HepG2 (cell line): ENCODE measurements around the gene FBN2. TPM values are rescaled to one million over a fixed set of nuclear protein-coding genes. Genes with fewer than 3 reads are reported as not detected.

ENCODE experiments used
- ATAC-seq: fragments of 200-7000 bp; cut with Tn5 transposase; 3 replicates; pipeline ENCODE4 v1.9.1; 2020; ENCODE audit warnings: mild to moderate bottlenecking, moderate library complexity
- BruUV-seq: library from RNA; stranded (reverse); fragments of 400-500 nt; replicated peaks from 2 replicates; lab custom pipeline; 2021; lab: Mats Ljungman, UMichigan
- CTCF ChIA-PET: fragments of 300-600 bp; formaldehyde crosslinking; extraction: SDS; loops from one replicate; lab custom pipeline; 2021; ENCODE audit warnings: low total read pairs, inconsistent platforms, low intra/inter-chr PET ratio; lab: Yijun Ruan, JAX
- POLR2A ChIA-PET: fragments of 350-600 bp; sonication (Branson Sonifier 250); formaldehyde crosslinking; loops from one replicate; lab custom pipeline; 2020; ENCODE audit warnings: antibody characterized with exemption, inconsistent platforms; lab: Yijun Ruan, JAX
- DNase-seq: peaks from one replicate; pipeline ENCODE4 v3.0.0-alpha.2; 2015; ENCODE audit warnings: low spot score
- FAIRE-seq: peaks from 3 replicates; lab custom pipeline; 2011; peaks lifted over from hg19 to GRCh38; lab: Jason Lieb, UNC
- H2AFZ ChIP-seq: one replicate; pipeline ENCODE4 v1.6.1; 2011; ENCODE audit warnings: low read length, inconsistent platforms
- H3K27ac ChIP-seq: fragments of 300-600 bp; 3 replicates; pipeline ENCODE4 v1.8.0; 2011; ENCODE audit warnings: mixed run types, mild to moderate bottlenecking, mixed read lengths, low read length, inconsistent platforms; ENCODE audit not compliant: insufficient read depth; ENCODE audit errors: extremely low read length
- H3K27me3 ChIP-seq, 2 experiments: fragments of 200-600 bp in 1 of 2; 2 replicates in 1 of 2; 3 replicates in 1 of 2; pipeline versions ENCODE4 v1.6.0 to v1.8.0; 2011; ENCODE audit warnings: low read length in 2 of 2, mild to moderate bottlenecking in 2 of 2, moderate library complexity in 2 of 2, inconsistent platforms in 1 of 2; ENCODE audit not compliant: insufficient read depth in 2 of 2, control insufficient read depth in 1 of 2
- H3K36me3 ChIP-seq, 2 experiments: fragments of 200-600 bp in 1 of 2; replicated peaks in 1 of 2; 2 replicates in 1 of 2; 3 replicates in 1 of 2; pipeline versions ENCODE4 v1.5.1 to v1.8.0; 2011; ENCODE audit warnings: low read length in 2 of 2, inconsistent platforms in 1 of 2; ENCODE audit not compliant: insufficient read depth in 2 of 2, control insufficient read depth in 1 of 2
- H3K4me1 ChIP-seq: 2 replicates; pipeline ENCODE4 v1.5.1; 2012; ENCODE audit warnings: low read length, inconsistent platforms; ENCODE audit not compliant: insufficient read depth
- H3K4me2 ChIP-seq: 2 replicates; pipeline ENCODE4 v1.6.0; 2011; ENCODE audit warnings: low read depth, low read length, inconsistent platforms
- H3K4me3 ChIP-seq, 3 experiments: fragments of 200-600 bp in 1 of 3; sonication (generic), shearing (Covaris generic) in 1 of 3; replicated peaks in 1 of 3; 2 replicates each; pipeline ENCODE4 v1.5.1; 2011 to 2016; ENCODE audit warnings: low read length in 3 of 3, inconsistent platforms in 2 of 3, low read depth in 2 of 3, mild to moderate bottlenecking in 2 of 3, control low read depth in 1 of 3, mixed read lengths in 1 of 3; ENCODE audit not compliant: insufficient read depth in 1 of 3
- H3K79me2 ChIP-seq: one replicate; pipeline ENCODE4 v1.6.1; 2011; ENCODE audit warnings: low read length, inconsistent platforms; ENCODE audit not compliant: insufficient read depth
- H3K9ac ChIP-seq: 2 replicates; pipeline ENCODE4 v1.6.0; 2011; ENCODE audit warnings: mild to moderate bottlenecking, low read depth, low read length, inconsistent platforms; ENCODE audit not compliant: insufficient read depth
- H3K9me3 ChIP-seq: 2 replicates; pipeline ENCODE4 v1.5.1; 2012; ENCODE audit warnings: mild to moderate bottlenecking, low read length
- H4K20me1 ChIP-seq: 2 replicates; pipeline ENCODE4 v1.6.0; 2011; ENCODE audit warnings: inconsistent platforms, mild to moderate bottlenecking, low read length, moderate library complexity; ENCODE audit not compliant: insufficient read depth
- CHCHD3 ChIP-seq: sonication (generic); formaldehyde crosslinking; IDR thresholded peaks from 2 replicates; pipeline ENCODE4 v1.8.0; 2022; ENCODE audit warnings: mild to moderate bottlenecking, missing genetic modification reagents, moderate library complexity
- GATAD1 ChIP-seq: IDR thresholded peaks from 2 replicates; pipeline ENCODE4 v1.6.1; 2016; ENCODE audit warnings: missing genetic modification reagents, missing compliant biosample characterization
- HOXD1 ChIP-seq: sonication (generic); formaldehyde crosslinking; IDR thresholded peaks from 2 replicates; pipeline ENCODE4 v1.5.0; 2020; ENCODE audit warnings: missing genetic modification reagents
- JARID2 ChIP-seq: sonication (generic); formaldehyde crosslinking; IDR thresholded peaks from 2 replicates; pipeline ENCODE4 v1.8.1; 2023; ENCODE audit warnings: missing genetic modification reagents, inconsistent platforms; ENCODE audit not compliant: insufficient replicate concordance
- POLR2AphosphoS2 ChIP-seq: IDR thresholded peaks from 2 replicates; pipeline ENCODE4 v1.6.1; 2011; ENCODE audit warnings: low read depth, low read length, improper control_type of control experiment
- RNF2 ChIP-seq: fragments of 450-650 bp; conservative IDR thresholded peaks from 2 replicates; pipeline ENCODE4 v1.6.1; 2016; ENCODE audit warnings: low read depth
- SAP130 ChIP-seq: IDR thresholded peaks from 2 replicates; pipeline ENCODE4 v1.6.1; 2016; ENCODE audit warnings: low read depth
- SNAI1 ChIP-seq: sonication (generic); formaldehyde crosslinking; IDR thresholded peaks from 2 replicates; pipeline ENCODE4 v1.5.0; 2020; ENCODE audit warnings: mild to moderate bottlenecking, missing genetic modification reagents, borderline replicate concordance
- XRCC5 ChIP-seq: fragments of 200-400 bp; formaldehyde crosslinking; optimal IDR thresholded peaks from 2 replicates; pipeline ENCODE3; 2017; ENCODE audit warnings: mild to moderate bottlenecking, low read length
- ZNF343 ChIP-seq: sonication (generic); formaldehyde crosslinking; IDR thresholded peaks from 2 replicates; pipeline ENCODE4 v1.4.0; 2020; ENCODE audit warnings: mild to moderate bottlenecking, missing genetic modification reagents
- ZNF598 ChIP-seq: sonication (generic); formaldehyde crosslinking; IDR thresholded peaks from 2 replicates; pipeline ENCODE4 v1.5.1; 2020; ENCODE audit warnings: mild to moderate bottlenecking, missing genetic modification reagents, borderline replicate concordance
- ZNF703 ChIP-seq: sonication (generic); formaldehyde crosslinking; IDR thresholded peaks from 2 replicates; pipeline ENCODE4 v1.5.1; 2020; ENCODE audit warnings: missing genetic modification reagents, mild to moderate bottlenecking, moderate library complexity, borderline replicate concordance
- ZSCAN31 ChIP-seq: sonication (generic); formaldehyde crosslinking; IDR thresholded peaks from 2 replicates; pipeline ENCODE4 v1.5.0; 2020; ENCODE audit warnings: low read depth, mild to moderate bottlenecking, missing genetic modification reagents
- WGBS: methylation state at CpG from one replicate; pipeline ENCODE4 v1.1.6; 2017; ENCODE audit warnings: low lambda C conversion rate; 5-methylcytosine and 5-hydroxymethylcytosine counted together
- in situ Hi-C: cut with HindIII; loops from 2 replicates; pipeline ENCODE4 v1.10.0; 2017; ENCODE audit warnings: low pct_unique_long_range_greater_than_20kb; ENCODE audit not compliant: extremely low pct_ligation_motif_present
- intact Hi-C: fragments of 100-400 bp; cut with micrococcal nuclease; formaldehyde crosslinking; loops from one replicate; pipeline ENCODE4 v1.10.0; 2022; ENCODE audit not compliant: unreplicated experiment
- polyA plus RNA-seq, 8 experiments: library from polyadenylated mRNA; depleted of rRNA in 3 of 8; stranded (reverse) in 7 of 8; unstranded in 1 of 8; fragments of >200 nt; fragmentation: Illumina TruSeq in 4 of 8; extraction: Trizol in 4 of 8; gene quantifications; 2 replicates each; pipeline versions ENCODE4 v1.2.1 to v1.2.3, GENCODE V29; 2011 to 2016; ENCODE audit warnings: low read depth in 4 of 8, missing spikeins in 1 of 8, mixed read lengths in 1 of 8; ENCODE audit not compliant: insufficient read depth in 1 of 8
- total RNA-seq, 5 experiments: library from RNA; depleted of rRNA; stranded (reverse); fragments of >200 nt; fragmentation: Illumina TruSeq; extraction: Trizol; gene quantifications; 2 replicates each; pipeline ENCODE4 v1.2.3, GENCODE V29; 2016; ENCODE audit warnings: low read depth in 1 of 5
- TF ChIP-seq, protein P1 (sequence below): sonication (generic); formaldehyde crosslinking; IDR thresholded peaks from 2 replicates; pipeline ENCODE4 v1.5.0; 2020; ENCODE audit warnings: missing genetic modification reagents
- TF ChIP-seq, protein P2 (sequence below): sonication (generic); formaldehyde crosslinking; IDR thresholded peaks from 2 replicates; pipeline ENCODE4 v1.4.0; 2020; ENCODE audit warnings: missing genetic modification reagents, borderline replicate concordance
- TF ChIP-seq, protein P3 (sequence below): sonication (generic); formaldehyde crosslinking; IDR thresholded peaks from 2 replicates; pipeline ENCODE4 v1.8.1; 2023; ENCODE audit warnings: missing genetic modification reagents, inconsistent platforms, borderline replicate concordance

FBN2 gene
- total and polyA plus RNA-seq, 2 of the 13 experiments (the other 11 are each of a cell fraction or from before 2014, with no cell fraction given): not detected

DNA sequence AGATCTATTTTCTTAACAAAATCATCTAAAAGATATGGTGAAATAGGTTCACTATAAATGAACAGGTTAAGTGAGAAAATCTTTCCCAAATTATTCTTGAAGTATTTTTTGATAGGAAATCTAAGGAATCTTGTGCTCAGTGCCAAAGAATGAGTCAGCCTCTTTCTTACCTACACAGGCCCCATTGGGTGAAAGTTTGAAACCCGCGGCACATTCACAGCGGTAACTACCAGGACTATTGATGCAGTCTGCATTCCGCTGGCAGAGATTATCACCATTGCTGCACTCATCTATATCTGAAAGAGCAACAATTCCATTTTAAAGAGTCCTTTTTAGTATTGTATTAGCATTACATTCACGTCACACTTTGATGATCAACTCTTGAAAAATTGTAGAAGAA is 232.7 kb downstream of the FBN2 start:
- CTCF ChIA-PET: no interaction called here
- intact Hi-C loops (no loop called here), in situ Hi-C loops (no loop called here)
- no peak for FAIRE-seq
- POLR2A ChIA-PET: no interaction called here
- Histone ChIP-seq H3K4me2 (no peak overlapping the region), H2AFZ (no peak overlapping the region), H3K27me3 (no peaks in the 10 kb centered on the region), H3K4me1 (no peaks in the 10 kb centered on the region), H4K20me1 (no peaks in the 10 kb centered on the region), H3K9me3 (no peaks in the 10 kb centered on the region), H3K27ac (no peak overlapping the region), H3K79me2 (no peaks in the 10 kb centered on the region), H3K9ac (no peak overlapping the region), H3K4me3 (no peak overlapping the region), H3K36me3 (no peaks in the 10 kb centered on the region)
- BruUV-seq: no TSS peak
- 46% methylated on average over 5 of the region's 5 CpGs for WGBS
- ATAC-seq: no peak
- DNase-seq: no peak
- TF ChIP-seq HOXD1 (CRISPR knock-in tag): no peak
- TF ChIP-seq ZNF703 (CRISPR knock-in tag): no peak
- no peak for TF ChIP-seq SNAI1
- TF ChIP-seq SAP130 (CRISPR knock-in tag): no peak
- no peak for TF ChIP-seq POLR2AphosphoS2
- TF ChIP-seq GATAD1 (CRISPR knock-in tag): no peak
- TF ChIP-seq CHCHD3 (CRISPR knock-in tag): no peak
- TF ChIP-seq ZNF598: no peak
- TF ChIP-seq, protein P1, sequence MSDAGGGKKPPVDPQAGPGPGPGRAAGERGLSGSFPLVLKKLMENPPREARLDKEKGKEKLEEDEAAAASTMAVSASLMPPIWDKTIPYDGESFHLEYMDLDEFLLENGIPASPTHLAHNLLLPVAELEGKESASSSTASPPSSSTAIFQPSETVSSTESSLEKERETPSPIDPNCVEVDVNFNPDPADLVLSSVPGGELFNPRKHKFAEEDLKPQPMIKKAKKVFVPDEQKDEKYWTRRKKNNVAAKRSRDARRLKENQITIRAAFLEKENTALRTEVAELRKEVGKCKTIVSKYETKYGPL (CRISPR knock-in tag): no peak
- TF ChIP-seq JARID2: no peak
- TF ChIP-seq ZNF343 (CRISPR knock-in tag): no peak
- TF ChIP-seq, protein P2, sequence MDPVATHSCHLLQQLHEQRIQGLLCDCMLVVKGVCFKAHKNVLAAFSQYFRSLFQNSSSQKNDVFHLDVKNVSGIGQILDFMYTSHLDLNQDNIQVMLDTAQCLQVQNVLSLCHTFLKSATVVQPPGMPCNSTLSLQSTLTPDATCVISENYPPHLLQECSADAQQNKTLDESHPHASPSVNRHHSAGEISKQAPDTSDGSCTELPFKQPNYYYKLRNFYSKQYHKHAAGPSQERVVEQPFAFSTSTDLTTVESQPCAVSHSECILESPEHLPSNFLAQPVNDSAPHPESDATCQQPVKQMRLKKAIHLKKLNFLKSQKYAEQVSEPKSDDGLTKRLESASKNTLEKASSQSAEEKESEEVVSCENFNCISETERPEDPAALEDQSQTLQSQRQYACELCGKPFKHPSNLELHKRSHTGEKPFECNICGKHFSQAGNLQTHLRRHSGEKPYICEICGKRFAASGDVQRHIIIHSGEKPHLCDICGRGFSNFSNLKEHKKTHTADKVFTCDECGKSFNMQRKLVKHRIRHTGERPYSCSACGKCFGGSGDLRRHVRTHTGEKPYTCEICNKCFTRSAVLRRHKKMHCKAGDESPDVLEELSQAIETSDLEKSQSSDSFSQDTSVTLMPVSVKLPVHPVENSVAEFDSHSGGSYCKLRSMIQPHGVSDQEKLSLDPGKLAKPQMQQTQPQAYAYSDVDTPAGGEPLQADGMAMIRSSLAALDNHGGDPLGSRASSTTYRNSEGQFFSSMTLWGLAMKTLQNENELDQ (CRISPR knock-in tag): no peak
- TF ChIP-seq XRCC5: no peak
- TF ChIP-seq ZSCAN31: no peak
- TF ChIP-seq, protein P3, sequence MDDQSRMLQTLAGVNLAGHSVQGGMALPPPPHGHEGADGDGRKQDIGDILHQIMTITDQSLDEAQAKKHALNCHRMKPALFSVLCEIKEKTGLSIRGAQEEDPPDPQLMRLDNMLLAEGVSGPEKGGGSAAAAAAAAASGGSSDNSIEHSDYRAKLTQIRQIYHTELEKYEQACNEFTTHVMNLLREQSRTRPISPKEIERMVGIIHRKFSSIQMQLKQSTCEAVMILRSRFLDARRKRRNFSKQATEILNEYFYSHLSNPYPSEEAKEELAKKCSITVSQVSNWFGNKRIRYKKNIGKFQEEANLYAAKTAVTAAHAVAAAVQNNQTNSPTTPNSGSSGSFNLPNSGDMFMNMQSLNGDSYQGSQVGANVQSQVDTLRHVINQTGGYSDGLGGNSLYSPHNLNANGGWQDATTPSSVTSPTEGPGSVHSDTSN: no peak
- no peak for TF ChIP-seq RNF2
